Adrenal gland (tissue), 12 donors: Measurements from ENCODE around the gene NIFK. TPM values are rescaled to one million over a fixed set of nuclear protein-coding genes. Genes with fewer than 3 reads are reported as not detected.

Experiments used
- DNase-seq, 7 donors: peaks; one replicate each; pipeline ENCODE4 v3.0.0-alpha.2; 2019 to 2020
- H3K27ac ChIP-seq, 5 donors: fragments of 200-600 bp; sonication (generic) in 4 of 5; 1 replicate in 3 of 5; 2 replicates in 2 of 5; pipeline versions ENCODE4 v1.5.1 to v1.8.0; 2016 to 2020; ENCODE audit warnings: mild to moderate bottlenecking in 1 of 5
- H3K27me3 ChIP-seq: fragments of 200-600 bp; 2 replicates; pipeline ENCODE4 v1.8.0; 2021
- H3K36me3 ChIP-seq, 2 donors: fragments of 200-600 bp; replicated peaks in 1 of 2; 1 replicate in 1 of 2; 2 replicates in 1 of 2; pipeline versions ENCODE4 v1.5.1 to v1.8.0; 2018 to 2022
- H3K4me1 ChIP-seq, 2 donors: fragments of 200-600 bp; replicated peaks in 1 of 2; 1 replicate in 1 of 2; 2 replicates in 1 of 2; pipeline versions ENCODE4 v1.5.1 to v1.8.0; 2018 to 2021
- H3K4me3 ChIP-seq, 4 donors: fragments of 200-600 bp; sonication (generic) in 3 of 4; one replicate each; pipeline ENCODE4 v1.5.1; 2016 to 2018
- H3K9me3 ChIP-seq, 3 donors: fragments of 200-600 bp; sonication (generic) in 1 of 3; replicated peaks in 1 of 3; 1 replicate in 2 of 3; 2 replicates in 1 of 3; pipeline versions ENCODE4 v1.5.1 to v1.8.0; 2016 to 2021
- POLR2A ChIP-seq, 2 donors: fragments of 450-650 bp; IDR thresholded peaks; one replicate each; pipeline ENCODE4 v1.6.1; 2017; ENCODE audit warnings: antibody characterized with exemption in 2 of 2, mild to moderate bottlenecking in 2 of 2, moderate library complexity in 1 of 2
- WGBS, 4 donors: extraction: QIAGEN DNeasy Blood & Tissue Kit in 2 of 4; methylation state at CpG; one replicate each; pipeline versions ENCODE4 v1.1.5 to v1.1.7; 2013 to 2017; 5-methylcytosine and 5-hydroxymethylcytosine counted together
- intact Hi-C, 2 donors: fragments of 100-400 bp; cut with DNase I; formaldehyde crosslinking; loops; one replicate each; pipeline versions ENCODE4 v1.14.1 to v1.15.0; 2022 to 2023
- polyA plus RNA-seq, 3 donors: library from polyadenylated mRNA; stranded (reverse); fragments of 200-250 nt in 2 of 3; fragments of 350-450 nt in 1 of 3; fragmentation: Illumina TruSeq in 1 of 3; extraction: RNeasy Lipid Tissue Mini Kit (QIAGEN cat#74804) in 1 of 3; gene quantifications; one replicate each; pipeline ENCODE4 v1.2.3, GENCODE V29; 2013 to 2014
- total RNA-seq, 9 donors: library from RNA; depleted of rRNA in 4 of 9; stranded (reverse); fragments of >200 nt in 4 of 9; fragments of 120-200 nt in 1 of 9; fragmentation: NEBNext Ultra II Directional in 1 of 9; extraction: Animal tissue kit (Norgen Biotek cat#: 25700) in 1 of 9; gene quantifications; one replicate each; pipeline versions ENCODE4 v1.1.0 to v1.2.4, GENCODE V29; 2013 to 2023
- TF ChIP-seq, protein P1 (sequence below), 6 experiments: fragments of 450-650 bp in 4 of 6; fragments of 200-600 bp in 2 of 6; sonication (generic) in 1 of 6; IDR thresholded peaks; 1 replicate in 5 of 6; 2 replicates in 1 of 6; pipeline versions ENCODE4 v1.5.1 to v1.8.0; 2016 to 2021; ENCODE audit warnings: antibody characterized with exemption in 6 of 6, mild to moderate bottlenecking in 2 of 6, moderate library complexity in 1 of 6
- donor health status: healthy with polysubstance abuse.
- donor health status: Bipolar disorder and iron deficiency.
- donor health status: DM: yes; HTN: yes; CAD: no.
- donor health status: DM: no; HTN: no; CAD: no.
- donor health status: DM: no; HTN: no; CAD: no.
- donor health status: DM: yes; HTN: yes; CAD: no.

The NIFK gene
- total and polyA plus RNA-seq, 12 donors: 13.2 to 134 (median 39.9) TPM

GRCh38 chr2:121686902-121687301, 49.8 kb downstream of the NIFK start:
- peaks cover 0 to 6% of the 10 kb centered on the region in 2 donors for H3K4me1 ChIP-seq
- H3K4me3 ChIP-seq: no peak overlapping the region
- H3K36me3 ChIP-seq: no peaks in the 10 kb centered on the region
- DNase-seq: no peak
- no peaks in the 10 kb centered on the region for H3K27me3 ChIP-seq
- 87 to 100% (median 93%) methylated on average over 2 of the region's 2 CpGs for WGBS, 4 donors
- no peak overlapping the region for H3K27ac ChIP-seq
- TF ChIP-seq, protein P1, sequence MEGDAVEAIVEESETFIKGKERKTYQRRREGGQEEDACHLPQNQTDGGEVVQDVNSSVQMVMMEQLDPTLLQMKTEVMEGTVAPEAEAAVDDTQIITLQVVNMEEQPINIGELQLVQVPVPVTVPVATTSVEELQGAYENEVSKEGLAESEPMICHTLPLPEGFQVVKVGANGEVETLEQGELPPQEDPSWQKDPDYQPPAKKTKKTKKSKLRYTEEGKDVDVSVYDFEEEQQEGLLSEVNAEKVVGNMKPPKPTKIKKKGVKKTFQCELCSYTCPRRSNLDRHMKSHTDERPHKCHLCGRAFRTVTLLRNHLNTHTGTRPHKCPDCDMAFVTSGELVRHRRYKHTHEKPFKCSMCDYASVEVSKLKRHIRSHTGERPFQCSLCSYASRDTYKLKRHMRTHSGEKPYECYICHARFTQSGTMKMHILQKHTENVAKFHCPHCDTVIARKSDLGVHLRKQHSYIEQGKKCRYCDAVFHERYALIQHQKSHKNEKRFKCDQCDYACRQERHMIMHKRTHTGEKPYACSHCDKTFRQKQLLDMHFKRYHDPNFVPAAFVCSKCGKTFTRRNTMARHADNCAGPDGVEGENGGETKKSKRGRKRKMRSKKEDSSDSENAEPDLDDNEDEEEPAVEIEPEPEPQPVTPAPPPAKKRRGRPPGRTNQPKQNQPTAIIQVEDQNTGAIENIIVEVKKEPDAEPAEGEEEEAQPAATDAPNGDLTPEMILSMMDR (IDR thresholded peaks at IDR 0.05): no peak
- TF ChIP-seq POLR2A (IDR thresholded peaks at IDR 0.05): no peak
- H3K9me3 ChIP-seq: peaks cover 0 to 4% (median 0%) of the 10 kb centered on the region in 3 donors
- intact Hi-C loops: no loop called here

DNA sequence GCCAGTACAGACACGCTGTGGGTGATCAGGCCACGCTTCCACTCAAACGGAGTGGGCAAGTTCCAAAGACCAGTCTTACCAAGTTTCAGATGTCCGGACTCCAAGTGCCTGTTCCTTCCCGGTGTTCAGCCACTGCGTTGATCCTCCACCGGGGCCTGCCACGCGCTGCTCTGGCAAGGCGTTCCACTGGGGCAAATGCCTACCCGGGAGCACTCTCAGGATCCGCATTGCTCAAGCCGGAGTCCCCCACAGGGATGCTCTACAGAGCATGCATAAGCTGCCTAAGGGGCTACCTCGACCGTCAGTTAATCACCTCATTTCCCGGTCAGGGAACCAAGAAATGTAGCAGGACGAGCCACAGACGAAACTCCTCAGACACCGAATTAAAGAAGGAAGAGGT, 50.5 kb downstream of the NIFK start:
- Histone ChIP-seq H3K4me1 (peaks cover 0 to 6% of the 10 kb centered on the region in 2 donors), H3K4me3 (no peak overlapping the region), H3K9me3 (peaks cover 0 to 4% (median 0%) of the 10 kb centered on the region in 3 donors), H3K36me3 (no peaks in the 10 kb centered on the region), H3K27ac (no peak overlapping the region), H3K27me3 (no peaks in the 10 kb centered on the region)
- no peak for TF ChIP-seq POLR2A (IDR thresholded peaks at IDR 0.05)
- TF ChIP-seq, protein P1 (IDR thresholded peaks at IDR 0.05): no peak
- WGBS, 4 donors: 89 to 92% (median 91%) methylated on average over 17 to 19 of the region's 19 CpGs
- no peak for DNase-seq
- intact Hi-C loops: no loop called here

- 90 to 94% (median 93%) methylated on average over 17 of the region's 17 CpGs for WGBS, 4 donors
- intact Hi-C loops: no loop called here
Observed at GRCh38 chr2:121682396-121683298, 54.0 kb downstream of the NIFK start.

DNA sequence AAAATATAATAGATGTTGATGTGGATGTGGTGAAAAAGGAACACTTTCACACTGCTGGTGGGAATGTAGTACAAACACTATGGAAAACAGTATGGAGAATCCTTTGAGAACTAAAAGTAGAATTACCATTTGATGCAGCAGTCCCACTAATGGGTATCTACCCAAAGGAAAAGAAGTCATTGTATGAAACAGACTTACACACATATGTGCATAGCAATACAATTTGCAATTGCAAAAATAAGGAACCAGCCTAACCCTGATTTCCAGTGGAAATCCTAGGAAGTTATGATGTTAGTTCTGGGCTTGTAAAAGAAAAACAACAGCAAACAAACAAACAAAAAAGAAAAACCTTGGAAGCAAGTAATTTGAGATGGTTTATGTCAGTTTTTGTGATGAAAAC, 58.8 kb downstream of the NIFK start:
- Histone ChIP-seq H3K27ac (no peak overlapping the region), H3K36me3 (no peaks in the 10 kb centered on the region), H3K4me1 (no peaks in the 10 kb centered on the region), H3K27me3 (no peaks in the 10 kb centered on the region), H3K9me3 (peaks cover 0 to 4% (median 0%) of the 10 kb centered on the region in 3 donors), H3K4me3 (no peak overlapping the region)
- TF ChIP-seq, protein P1 (IDR thresholded peaks at IDR 0.05): no peak
- no peak for TF ChIP-seq POLR2A (IDR thresholded peaks at IDR 0.05)
- no peak for DNase-seq
- intact Hi-C loops: no loop called here

More at GRCh38 chr2:121682396-121683298, 54.0 kb downstream of the NIFK start:
- Histone ChIP-seq H3K4me1 (no peaks in the 10 kb centered on the region), H3K36me3 (no peaks in the 10 kb centered on the region), H3K9me3 (peaks cover 0 to 4% (median 0%) of the 10 kb centered on the region in 3 donors), H3K4me3 (no peak overlapping the region), H3K27me3 (no peaks in the 10 kb centered on the region), H3K27ac (no peak overlapping the region)
- no peak for DNase-seq
- TF ChIP-seq, protein P1 (IDR thresholded peaks at IDR 0.05): no peak
- no peak for TF ChIP-seq POLR2A (IDR thresholded peaks at IDR 0.05)

Other genes with a start within 250 kb of the NIFK start
- 10 to 100 TPM in 1 of 9 donors, not detected in 8; 39.2 TPM for gene RNU4ATAC, start 206.0 kb downstream of the NIFK start, total RNA-seq
- gene RNU4ATAC, start 206.0 kb downstream of the NIFK start, polyA plus RNA-seq: not detected
- 10 to 100 TPM; 38.4 to 66.1 (median 54.8) TPM for gene CLASP1, start 87.4 kb downstream of the NIFK start, total RNA-seq
- 10 to 100 TPM; 14.9 to 24.3 (median 17.9) TPM for gene CLASP1, start 87.4 kb downstream of the NIFK start, polyA plus RNA-seq
- gene TSN, start 18.8 kb upstream of the NIFK start, total RNA-seq: 100 to 1,000 TPM in 1 of 9 donors, 10 to 100 TPM in 8; 33.9 to 152 (median 47.8) TPM
- 10 to 100 TPM; 16.3 to 53.4 (median 17.2) TPM for gene TSN, start 18.8 kb upstream of the NIFK start, polyA plus RNA-seq